Astrocyte of the spinal cord (primary cell): Measurements from ENCODE around the gene KIF26B.

ENCODE experiments used
- DNase-seq: peaks from one replicate; pipeline ENCODE4 v3.0.0; 2011; ENCODE audit warnings: low read depth, low spot score
- H3K4me3 ChIP-seq: 2 replicates; pipeline ENCODE4 v1.5.1; 2011; ENCODE audit warnings: low read depth, mild to moderate bottlenecking, low read length, moderate library complexity
- CTCF ChIP-seq: IDR thresholded peaks from 2 replicates; pipeline ENCODE4 v1.5.1; 2012; ENCODE audit warnings: low read depth, mild to moderate bottlenecking, low read length, inconsistent platforms
- in situ Hi-C: cut with HindIII; loops from 2 replicates; pipeline ENCODE4 v1.10.0; 2017; ENCODE audit warnings: low sequenced_read_pairs

KIF26B gene

GRCh38 chr1:245148069-245148468, 6.7 kb upstream of the KIF26B start:
- H3K4me3 ChIP-seq = no peak overlapping the region
- no peak for DNase-seq
- TF ChIP-seq CTCF = no peak
- in situ Hi-C loops = no loop called here

GRCh38 chr1:245148861-245149260, 5.9 kb upstream of the KIF26B start:
- H3K4me3 ChIP-seq = no peak overlapping the region
- in situ Hi-C loops = no loop called here
- TF ChIP-seq CTCF = no peak
- DNase-seq = no peak

GRCh38 chr1:245153081-245153551, 1.7 kb upstream of the KIF26B start:
- in situ Hi-C loops = no loop called here
- TF ChIP-seq CTCF = peak; percentile 62
- peak overlapping the region; percentile 89 for H3K4me3 ChIP-seq

GRCh38 chr1:245153552-245154428, 995 bp upstream of the KIF26B start:
- no peak for TF ChIP-seq CTCF
- H3K4me3 ChIP-seq = peak overlapping the region; percentile 89
- peak; percentile 23 for DNase-seq
- in situ Hi-C loops = no loop called here

More at GRCh38 chr1:245153081-245153551, 1.7 kb upstream of the KIF26B start:
- peak; percentile 90 for DNase-seq

GRCh38 chr1:245155272-245156040, 671 bp downstream of the KIF26B start:
- TF ChIP-seq CTCF = no peak
- in situ Hi-C loops = no loop called here
- peak overlapping the region; percentile 89 for H3K4me3 ChIP-seq
- DNase-seq = peak; percentile 46

- H3K4me3 ChIP-seq = peak overlapping the region; percentile 89
- in situ Hi-C loops = no loop called here
- peak; percentile 71 for TF ChIP-seq CTCF
- peak; percentile 80 for DNase-seq
These were observed 1.4 kb downstream of the KIF26B start for GRCh38 chr1:245156041-245156735.
